ENCODE results near the gene ATOH7.
"Not testable (repeated sequence)": the region's sequence is repeated elsewhere in the genome, so short reads cannot be mapped to it uniquely, and the experiment has no call there.

ATOH7 gene

DNA sequence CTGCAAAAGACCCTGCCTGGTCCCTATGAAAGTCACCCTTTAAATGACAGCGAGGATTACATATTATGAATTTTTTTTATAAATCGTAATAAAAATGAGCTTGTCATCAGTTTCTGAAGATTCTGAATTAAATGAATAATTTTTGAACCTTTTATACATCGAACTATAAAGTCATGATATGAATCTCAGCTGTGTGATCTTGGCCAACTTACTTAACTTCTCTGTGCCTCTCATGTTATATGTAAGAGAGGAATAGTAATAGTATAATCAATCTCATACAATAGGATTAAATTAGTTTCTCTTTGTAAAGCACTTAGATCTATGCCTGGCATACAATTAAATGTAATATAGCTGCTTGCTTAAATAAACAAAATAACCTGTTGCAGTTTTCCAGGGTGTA is 5.3 kb upstream of the ATOH7 start:
- DNase-seq (ENCODE audit: low read depth): no peak

DNA sequence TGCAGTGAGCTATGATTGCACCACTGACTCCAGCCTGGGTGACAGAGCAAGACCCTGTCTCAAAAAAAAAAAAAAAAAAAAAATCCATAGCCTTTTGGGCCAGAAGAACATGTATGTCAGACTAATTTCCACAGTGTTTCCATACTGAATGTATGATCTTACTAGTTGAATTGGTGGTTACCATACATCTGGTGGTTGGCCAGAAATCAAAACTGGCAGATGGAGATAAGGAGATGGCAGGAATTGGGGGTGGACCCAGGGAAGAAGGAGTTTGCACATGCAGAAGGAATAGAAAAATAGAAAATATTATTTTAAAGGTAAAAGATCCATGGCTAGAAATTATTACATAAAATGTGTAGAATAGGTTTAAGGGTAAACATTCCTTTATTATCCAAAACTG is 3.7 kb upstream of the ATOH7 start:
- DNase-seq (ENCODE audit: low read depth): no peak

DNA sequence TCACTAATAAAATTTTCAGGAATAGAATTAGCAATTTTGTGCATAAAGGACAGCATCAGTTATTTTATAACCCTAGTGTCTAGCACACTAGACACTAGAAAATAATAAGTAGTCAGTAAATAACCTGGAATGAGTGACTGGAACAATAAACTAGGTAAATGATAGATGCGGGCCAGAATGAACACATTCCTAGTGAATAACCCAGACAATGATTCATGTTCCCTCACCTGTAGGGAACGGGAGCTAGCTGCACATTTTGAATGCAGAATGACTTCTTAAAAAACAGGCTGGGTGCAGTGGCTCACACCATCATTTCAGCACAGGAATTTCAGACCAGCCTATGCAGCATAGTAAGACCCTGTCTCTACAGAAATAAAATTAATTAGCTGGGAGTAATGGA is 3.2 kb upstream of the ATOH7 start:
- DNase-seq (ENCODE audit: low read depth): no peak

GRCh38 chr10:68233046-68233445 is 1.1 kb upstream of the ATOH7 start:
- no peak for DNase-seq (ENCODE audit: low read depth)

DNA sequence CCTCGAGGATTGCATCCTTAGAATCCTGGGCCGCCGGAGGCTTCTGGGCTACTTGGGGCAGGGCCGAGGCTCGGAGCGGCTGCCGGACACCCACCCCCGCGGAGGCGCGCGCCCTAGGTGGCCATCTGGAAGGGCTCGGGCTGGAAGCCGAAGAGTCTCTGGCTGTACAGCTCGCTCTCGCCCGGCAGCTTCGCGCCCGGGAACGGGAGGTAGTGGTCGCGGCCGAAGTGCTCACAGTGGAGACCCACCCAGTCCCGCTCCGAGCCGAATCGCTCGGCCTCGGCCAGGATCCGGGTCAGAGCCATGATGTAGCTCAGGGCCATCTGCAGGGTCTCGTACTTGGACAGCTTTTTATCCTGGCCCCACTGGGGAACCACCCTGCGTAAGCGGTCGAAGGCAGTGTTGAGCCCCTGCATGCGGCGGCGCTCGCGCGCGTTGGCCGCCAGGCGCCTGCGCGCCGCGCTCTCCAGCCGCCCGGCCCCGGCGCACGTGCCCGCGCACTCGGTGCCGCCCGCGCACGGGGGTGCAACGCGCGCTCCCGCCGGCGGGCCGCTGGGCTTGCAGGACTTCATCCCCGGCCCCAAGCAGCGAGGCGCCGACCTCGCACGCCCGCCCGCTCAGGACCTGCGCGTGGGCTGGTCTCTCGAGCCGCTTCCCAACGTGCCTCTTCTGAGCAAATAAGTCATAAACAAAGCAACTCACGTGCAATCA is 652 bp downstream of the ATOH7 start:
- peak; percentile 35 for DNase-seq (ENCODE audit: low read depth)

GRCh38 chr10:68230268-68230667 is 1.6 kb downstream of the ATOH7 start:
- no peak for DNase-seq (ENCODE audit: low read depth)

- DNase-seq (ENCODE audit: low read depth): no peak
These were observed 7.1 kb downstream of the ATOH7 start for GRCh38 chr10:68224810-68225209.

DNA sequence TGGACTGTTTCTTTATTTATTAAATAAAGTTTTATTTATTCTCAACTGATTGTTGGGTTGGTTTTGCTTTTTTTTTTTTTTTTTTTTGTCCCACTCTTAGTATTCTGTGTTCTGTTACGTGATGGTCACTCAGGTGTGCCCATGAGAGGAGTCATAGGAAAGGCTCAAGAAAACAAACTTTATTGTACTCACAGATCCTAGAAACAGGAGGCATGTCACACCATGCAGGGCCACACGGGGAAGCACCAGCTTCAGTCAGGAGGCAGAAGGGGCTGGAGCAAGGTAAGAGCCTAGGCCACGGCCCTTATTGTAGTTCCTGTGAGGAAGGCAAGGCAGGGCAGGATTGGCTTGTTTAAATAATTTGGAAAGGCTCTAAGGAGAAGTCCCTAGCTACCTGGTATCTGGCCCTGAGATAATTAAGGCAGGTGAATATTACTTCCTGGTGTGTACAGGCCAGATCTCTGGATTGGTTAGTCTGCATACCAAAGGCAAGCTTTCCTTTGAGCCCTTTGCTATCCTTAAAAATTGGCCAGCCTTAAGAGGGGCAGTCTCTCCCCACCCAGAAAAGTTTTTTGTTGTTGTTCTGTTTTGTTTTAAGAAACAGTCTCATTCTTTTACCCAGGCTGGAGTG is 8.3 kb downstream of the ATOH7 start:
- DNase-seq (ENCODE audit: low read depth): no peak

GRCh38 chr10:68222391-68222790 is 9.5 kb downstream of the ATOH7 start:
- DNase-seq (ENCODE audit: low read depth): no peak

DNA sequence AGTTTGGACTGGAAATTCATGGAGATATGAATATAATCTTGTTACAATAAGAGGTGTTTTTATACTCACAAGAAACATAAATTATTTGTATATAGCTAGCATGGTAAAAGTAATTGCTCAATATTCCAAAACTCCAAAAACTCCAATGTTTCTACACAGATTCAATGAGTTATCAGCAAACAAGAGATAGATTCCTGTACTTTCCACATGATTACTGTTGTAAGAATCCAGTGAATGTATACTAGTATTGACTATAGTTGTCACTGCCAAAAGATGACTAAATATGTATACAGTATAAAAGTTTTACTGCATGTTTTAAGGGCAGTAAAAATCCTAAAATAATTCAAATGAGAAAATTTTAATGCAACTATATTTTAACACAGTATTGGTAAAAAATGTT is 10.7 kb downstream of the ATOH7 start:
- DNase-seq (ENCODE audit: low read depth): no peak

GRCh38 chr10:68218786-68219185 is 13.1 kb downstream of the ATOH7 start:
- DNase-seq (ENCODE audit: low read depth): no peak

DNA sequence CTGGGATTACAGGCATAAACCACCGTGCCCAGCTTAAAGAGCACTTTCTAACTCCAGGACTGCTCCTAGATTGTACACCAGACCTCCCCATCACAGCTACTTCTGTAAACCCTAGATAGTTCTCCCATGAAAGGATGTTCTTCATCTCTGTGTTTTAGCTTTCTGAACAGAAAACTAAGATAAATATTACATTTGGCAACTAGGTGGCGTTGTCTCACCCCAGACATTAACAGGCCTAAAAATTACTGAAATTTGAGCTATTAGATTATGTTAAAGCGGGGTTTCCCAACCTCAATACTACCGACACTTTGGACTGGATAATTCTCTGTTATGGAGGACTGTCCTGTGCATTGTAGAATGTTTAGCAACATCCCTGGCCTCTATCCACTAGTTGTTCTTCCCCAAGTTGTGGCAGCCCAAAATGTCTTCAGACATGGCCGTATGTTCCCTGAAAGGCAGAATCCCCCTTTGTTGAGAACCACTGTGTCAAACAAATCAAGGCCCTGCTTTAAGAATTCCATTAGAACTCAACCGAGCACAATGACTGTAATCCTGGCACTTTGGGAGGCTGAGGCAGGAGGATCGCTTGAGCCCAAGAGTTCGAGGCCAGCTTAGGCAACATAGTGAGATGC is 19.1 kb downstream of the ATOH7 start:
- DNase-seq (ENCODE audit: low read depth): peak; percentile 15

DNA sequence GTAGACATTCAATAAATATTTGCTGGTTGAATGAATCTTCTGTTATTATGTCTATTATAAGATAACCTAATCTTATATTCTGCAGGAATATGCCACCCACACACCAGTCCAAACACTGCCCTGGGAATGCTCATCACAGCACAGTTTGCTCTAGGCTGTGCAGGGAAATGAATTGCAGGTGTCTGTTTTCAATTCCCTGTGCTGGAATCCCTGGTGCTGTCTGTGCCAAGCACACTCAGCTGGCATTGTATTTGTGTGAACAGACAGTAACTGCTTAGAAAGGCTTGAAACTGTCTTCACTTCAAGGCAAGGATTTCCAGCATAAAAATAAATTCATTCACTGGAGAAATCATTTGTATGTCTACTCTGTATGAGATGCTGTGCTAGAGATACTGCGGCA is 20.2 kb downstream of the ATOH7 start:
- DNase-seq (ENCODE audit: low read depth): no peak

- peak; percentile 48 for DNase-seq (ENCODE audit: low read depth)
These were observed 23.4 kb downstream of the ATOH7 start for GRCh38 chr10:68208424-68209042.

GRCh38 chr10:68202960-68203353 is 29.0 kb downstream of the ATOH7 start:
- DNase-seq (ENCODE audit: low read depth): peak; percentile 39

GRCh38 chr10:68196701-68197100 is 35.2 kb downstream of the ATOH7 start:
- DNase-seq (ENCODE audit: low read depth): no peak

DNA sequence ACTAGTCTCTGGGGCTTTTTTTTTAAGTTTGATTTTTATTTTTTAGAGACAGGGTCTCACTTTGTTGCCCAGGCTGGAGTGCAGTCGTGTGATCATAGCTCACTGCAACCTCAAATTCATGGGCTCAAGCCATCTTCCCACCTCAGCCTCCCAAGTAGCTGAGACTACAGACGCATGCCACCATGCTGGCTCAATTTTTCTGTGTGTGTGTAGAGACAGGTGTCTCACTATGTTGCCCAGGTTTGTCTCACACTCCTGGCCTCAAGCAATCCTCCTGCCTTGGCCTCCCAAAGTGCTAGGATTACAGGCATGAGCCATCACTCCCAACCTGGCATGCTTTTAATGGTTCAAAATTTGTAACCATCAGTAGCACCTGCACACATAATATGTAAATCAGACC is 36.1 kb downstream of the ATOH7 start:
- DNase-seq (ENCODE audit: low read depth): not testable (repeated sequence)

GRCh38 chr10:68194290-68194689 is 37.6 kb downstream of the ATOH7 start:
- no peak for DNase-seq (ENCODE audit: low read depth)

- peak; percentile 3 for DNase-seq (ENCODE audit: low read depth)
These were observed 39.8 kb downstream of the ATOH7 start for GRCh38 chr10:68192113-68192512.

GRCh38 chr10:68188835-68189234 is 43.1 kb downstream of the ATOH7 start:
- no peak for DNase-seq (ENCODE audit: low read depth)

DNA sequence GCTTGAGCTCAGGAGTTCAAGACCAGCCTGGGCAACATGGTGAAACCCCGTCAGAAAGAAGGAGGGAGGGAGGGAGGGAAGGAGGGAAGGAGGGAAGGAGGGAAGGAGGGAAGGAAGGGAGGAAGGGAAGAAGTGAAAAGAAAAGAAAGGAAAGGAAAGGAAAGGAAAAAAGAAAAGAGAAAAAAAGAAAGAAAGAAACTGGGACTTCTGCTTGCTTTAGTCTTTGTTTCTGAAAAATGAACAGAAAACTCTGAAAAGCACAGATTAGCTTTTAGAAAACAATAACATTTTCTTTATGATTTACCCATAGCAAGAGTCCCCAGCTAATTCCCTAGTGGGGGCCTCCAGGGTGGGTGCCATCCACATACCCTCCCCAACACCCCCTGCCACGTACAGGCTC is 46.8 kb downstream of the ATOH7 start:
- no peak for DNase-seq (ENCODE audit: low read depth)

- no peak for DNase-seq (ENCODE audit: low read depth)
These were observed 47.4 kb downstream of the ATOH7 start for GRCh38 chr10:68184546-68184945.

All from GM04504 (cell line).